Liver (tissue), 9 donors: ENCODE measurements around the gene TMEM98. TPM values are rescaled to one million over a fixed set of nuclear protein-coding genes. Genes with fewer than 3 reads are reported as not detected.
"Not testable (repeated sequence)": the region's sequence is repeated elsewhere in the genome, so short reads cannot be mapped to it uniquely, and the experiment has no call there.

Experiments
- DNase-seq: peaks from one replicate; pipeline ENCODE4 v3.0.0-alpha.2; 2017; ENCODE audit warnings: low spot score
- H3K27ac ChIP-seq, 2 donors: one replicate each; pipeline ENCODE4 v1.7.0; 2013; ENCODE audit warnings: inconsistent platforms in 2 of 2, low read length in 2 of 2, control low read depth in 1 of 2, low read depth in 1 of 2, mild to moderate bottlenecking in 1 of 2
- H3K27me3 ChIP-seq, 4 donors: one replicate each; pipeline versions ENCODE4 v1.6.1 to v1.7.0; 2013; ENCODE audit warnings: low read length in 3 of 4, inconsistent platforms in 1 of 4, mild to moderate bottlenecking in 1 of 4, moderate library complexity in 1 of 4; ENCODE audit not compliant: control insufficient read depth in 4 of 4, insufficient read depth in 4 of 4
- H3K36me3 ChIP-seq, 4 donors: one replicate each; pipeline versions ENCODE4 v1.6.1 to v1.7.0; 2013; ENCODE audit warnings: low read length in 3 of 4, mild to moderate bottlenecking in 3 of 4, low read depth in 1 of 4, moderate library complexity in 1 of 4; ENCODE audit not compliant: control insufficient read depth in 4 of 4, insufficient read depth in 3 of 4
- H3K4me1 ChIP-seq, 4 donors: one replicate each; pipeline versions ENCODE4 v1.6.1 to v1.7.0; 2013; ENCODE audit warnings: low read length in 3 of 4, mild to moderate bottlenecking in 3 of 4, moderate library complexity in 1 of 4; ENCODE audit not compliant: control insufficient read depth in 4 of 4, insufficient read depth in 4 of 4
- H3K4me3 ChIP-seq, 3 donors: one replicate each; pipeline versions ENCODE4 v1.6.1 to v1.7.0; 2013; ENCODE audit warnings: low read length in 3 of 3, control low read depth in 1 of 3, low read depth in 1 of 3, mild to moderate bottlenecking in 1 of 3
- H3K9ac ChIP-seq, 2 donors: one replicate each; pipeline ENCODE4 v1.7.0; 2013; ENCODE audit warnings: low read length in 2 of 2, mild to moderate bottlenecking in 2 of 2, moderate library complexity in 2 of 2, control low read depth in 1 of 2, low read depth in 1 of 2
- H3K9me3 ChIP-seq, 4 donors: one replicate each; pipeline versions ENCODE4 v1.6.1 to v1.7.0; 2013; ENCODE audit warnings: low read length in 3 of 4; ENCODE audit not compliant: control insufficient read depth in 4 of 4
- ATF3 ChIP-seq: IDR thresholded peaks from 2 replicates; pipeline ENCODE4 v1.6.1; 2016; ENCODE audit warnings: antibody characterized with exemption
- CTCF ChIP-seq: fragments of 150-350 bp; IDR thresholded peaks from 2 replicates; pipeline ENCODE4 v1.5.1; 2017; ENCODE audit warnings: improper control_type of control experiment, low read depth, low read length; ENCODE audit not compliant: missing input control
- EGR1 ChIP-seq, 2 donors: IDR thresholded peaks; 2 replicates each; pipeline ENCODE4 v1.6.1; 2016 to 2018; ENCODE audit warnings: antibody characterized with exemption in 2 of 2, low read depth in 2 of 2
- FOXA1 ChIP-seq: IDR thresholded peaks from 2 replicates; pipeline ENCODE4 v1.6.1; 2016; ENCODE audit warnings: antibody characterized with exemption
- FOXA2 ChIP-seq: IDR thresholded peaks from 2 replicates; pipeline ENCODE4 v1.6.1; 2016; ENCODE audit warnings: antibody characterized with exemption
- GABPA ChIP-seq, 2 donors: IDR thresholded peaks in 1 of 2; conservative IDR thresholded peaks in 1 of 2; 2 replicates each; pipeline ENCODE4 v1.6.1; 2016; ENCODE audit warnings: antibody characterized with exemption in 2 of 2, mild to moderate bottlenecking in 1 of 2, moderate library complexity in 1 of 2
- HNF4A ChIP-seq, 2 donors: conservative IDR thresholded peaks; 2 replicates each; pipeline ENCODE4 v1.6.1; 2016; ENCODE audit warnings: antibody characterized with exemption in 2 of 2, mild to moderate bottlenecking in 2 of 2
- HNF4G ChIP-seq: IDR thresholded peaks from 2 replicates; pipeline ENCODE4 v1.6.1; 2016; ENCODE audit warnings: antibody characterized with exemption
- JUND ChIP-seq, 2 donors: IDR thresholded peaks; 2 replicates each; pipeline ENCODE4 v1.6.1; 2016; ENCODE audit warnings: antibody characterized with exemption in 2 of 2
- MAX ChIP-seq: IDR thresholded peaks from 2 replicates; pipeline ENCODE4 v1.6.1; 2016; ENCODE audit warnings: antibody characterized with exemption
- NR2F2 ChIP-seq: IDR thresholded peaks from 2 replicates; pipeline ENCODE4 v1.6.1; 2016; ENCODE audit warnings: antibody characterized with exemption
- RAD21 ChIP-seq, 2 donors: IDR thresholded peaks; 2 replicates each; pipeline ENCODE4 v1.6.1; 2016; ENCODE audit warnings: antibody characterized with exemption in 2 of 2, mild to moderate bottlenecking in 2 of 2
- REST ChIP-seq: IDR thresholded peaks from 2 replicates; pipeline ENCODE4 v1.6.1; 2016; ENCODE audit warnings: antibody characterized with exemption, mild to moderate bottlenecking
- RXRA ChIP-seq, 2 donors: IDR thresholded peaks; 2 replicates each; pipeline ENCODE4 v1.6.1; 2017 to 2018; ENCODE audit warnings: antibody characterized with exemption in 2 of 2, mild to moderate bottlenecking in 1 of 2
- SP1 ChIP-seq: IDR thresholded peaks from 2 replicates; pipeline ENCODE4 v1.6.1; 2018; ENCODE audit warnings: antibody characterized with exemption, mild to moderate bottlenecking
- TAF1 ChIP-seq: conservative IDR thresholded peaks from 2 replicates; pipeline ENCODE4 v1.6.1; 2016; ENCODE audit warnings: antibody characterized with exemption, mild to moderate bottlenecking
- YY1 ChIP-seq: IDR thresholded peaks from 2 replicates; pipeline ENCODE4 v1.6.1; 2016; ENCODE audit warnings: antibody characterized with exemption, mild to moderate bottlenecking
- ZBTB33 ChIP-seq: IDR thresholded peaks from 2 replicates; pipeline ENCODE4 v1.6.1; 2016; ENCODE audit warnings: antibody characterized with exemption
- WGBS: extraction: QIAGEN DNeasy Blood & Tissue Kit; methylation state at CpG from one replicate; pipeline ENCODE4 v1.1.7; 2013; 5-methylcytosine and 5-hydroxymethylcytosine counted together
- polyA plus RNA-seq, 2 donors: library from polyadenylated mRNA; stranded (reverse) in 1 of 2; unstranded in 1 of 2; fragments of 200-250 nt in 1 of 2; fragments of >200 nt in 1 of 2; fragmentation: Nextera tagmentation in 1 of 2; extraction: Ambion mirVana in 1 of 2; gene quantifications; one replicate each; pipeline versions ENCODE4 v1.2.1 to v1.2.3, GENCODE V29; 2013 to 2015
- total RNA-seq, 2 donors: library from RNA; depleted of rRNA; stranded (reverse); fragments of >200 nt; gene quantifications; one replicate each; pipeline ENCODE4 v1.2.3, GENCODE V29; 2014
- donor health status: healthy.
- donor health status: healthy.
- donor health status: healthy.
- donor health status: healthy.
- donor health status: healthy.

TMEM98 gene
- total and polyA plus RNA-seq, 4 donors = 7.0 to 17.5 (median 10.7) TPM

- 40% methylated on average over 4 of the region's 14 CpGs for WGBS
- H3K4me1 ChIP-seq, DNase-seq, H3K4me3 ChIP-seq, H3K36me3 ChIP-seq, H3K27me3 ChIP-seq, H3K9me3 ChIP-seq, H3K27ac ChIP-seq, H3K9ac ChIP-seq: not testable (repeated sequence)
Measured at GRCh38 chr17:32887410-32887809, 40.5 kb upstream of the TMEM98 start.

- no peaks in the 10 kb centered on the region for H3K4me1 ChIP-seq
- H3K9me3 ChIP-seq = no peaks in the 10 kb centered on the region
- TF ChIP-seq CTCF (no peak), NR2F2 (no peak), TAF1 (no peak), GABPA (IDR thresholded peaks at IDR 0.05 in 1 of 2, conservative IDR thresholded peaks at IDR 0.05 in 1 of 2) (no peak), RXRA (IDR thresholded peaks at IDR 0.05) (no peak), EGR1 (IDR thresholded peaks at IDR 0.05; ENCODE audit: low read depth in 2 of 2) (no peak), HNF4G (no peak), ATF3 (no peak), ZBTB33 (no peak), MAX (no peak), YY1 (no peak), JUND (IDR thresholded peaks at IDR 0.05) (no peak), FOXA1 (no peak), FOXA2 (no peak), RAD21 (IDR thresholded peaks at IDR 0.05) (no peak), SP1 (no peak), HNF4A (conservative IDR thresholded peaks at IDR 0.05) (no peak), REST (no peak)
- peak; percentile 31 for DNase-seq
- H3K27ac ChIP-seq = no peak overlapping the region
- no peak overlapping the region for H3K4me3 ChIP-seq
- H3K36me3 ChIP-seq = no peaks in the 10 kb centered on the region
- H3K9ac ChIP-seq = no peak overlapping the region
- no peaks in the 10 kb centered on the region for H3K27me3 ChIP-seq
- WGBS = 58% methylated on average over 4 of the region's 4 CpGs
Measured at GRCh38 chr17:32894245-32894644, 33.7 kb upstream of the TMEM98 start.
